PC-3 (cell line): ENCODE results near the gene TCN2. TPM values are rescaled to one million over a fixed set of nuclear protein-coding genes. Genes with fewer than 3 reads are reported as not detected.

Experiments used
- ATAC-seq: fragments of 200-7000 bp; cut with Tn5 transposase; 2 replicates; pipeline ENCODE4 v1.9.1; 2020; ENCODE audit warnings: mild to moderate bottlenecking, moderate library complexity
- BruUV-seq: library from RNA; stranded (reverse); fragments of 400-500 nt; replicated peaks from 2 replicates; lab custom pipeline; 2021; lab: Mats Ljungman, UMichigan
- CTCF ChIA-PET: fragments of 300-600 bp; sonication (Branson Sonifier 250); formaldehyde crosslinking; loops from one replicate; lab custom pipeline; 2022; ENCODE audit warnings: antibody characterized with exemption; lab: Charles Lee
- POLR2A ChIA-PET: fragments of 300-600 bp; sonication (Branson Sonifier 250); formaldehyde crosslinking; loops from one replicate; lab custom pipeline; 2022; ENCODE audit warnings: antibody characterized with exemption; ENCODE audit not compliant: unreplicated experiment; lab: Charles Lee
- DNase-seq: peaks from one replicate; pipeline ENCODE4 v3.0.0-alpha.2; 2015
- H2AFZ ChIP-seq: fragments of 300-600 bp; sonication (generic); 2 replicates; pipeline ENCODE4 v1.6.0; 2016; ENCODE audit warnings: antibody characterized with exemption, low read length
- H3F3A ChIP-seq: fragments of 300-600 bp; sonication (generic); one replicate; pipeline ENCODE4 v1.6.0; 2017; ENCODE audit warnings: antibody characterized with exemption, low read length, control low read depth, mild to moderate bottlenecking; ENCODE audit not compliant: unreplicated experiment
- H3K27ac ChIP-seq: fragments of 300-600 bp; sonication (generic); 2 replicates; pipeline ENCODE4 v1.5.1; 2016; ENCODE audit warnings: mild to moderate bottlenecking, low read length
- H3K27me3 ChIP-seq: fragments of 300-600 bp; sonication (generic); 2 replicates; pipeline ENCODE4 v1.6.1; 2016; ENCODE audit warnings: low read length, mixed read lengths
- H3K36me3 ChIP-seq: fragments of 300-600 bp; sonication (generic); 2 replicates; pipeline ENCODE4 v1.6.1; 2016; ENCODE audit warnings: low read depth, mixed run types, low read length, mixed read lengths
- H3K4me1 ChIP-seq: fragments of 300-600 bp; sonication (generic); 2 replicates; pipeline ENCODE4 v1.5.1; 2016; ENCODE audit warnings: low read length; ENCODE audit not compliant: insufficient read depth
- H3K4me2 ChIP-seq: fragments of 300-600 bp; sonication (generic); 2 replicates; pipeline ENCODE4 v1.6.0; 2016; ENCODE audit warnings: low read length
- H3K4me3 ChIP-seq: fragments of 300-600 bp; sonication (generic); 2 replicates; pipeline ENCODE4 v1.5.1; 2016; ENCODE audit warnings: mild to moderate bottlenecking, low read length, mixed read lengths
- H3K79me2 ChIP-seq: fragments of 300-600 bp; sonication (generic); 2 replicates; pipeline ENCODE4 v1.6.1; 2017; ENCODE audit warnings: low read length, mixed read lengths
- H3K9ac ChIP-seq: fragments of 300-600 bp; sonication (generic); 2 replicates; pipeline ENCODE4 v1.6.0; 2016; ENCODE audit warnings: mild to moderate bottlenecking, low read length
- H3K9me2 ChIP-seq: fragments of 300-600 bp; sonication (generic); replicated peaks from 2 replicates; pipeline ENCODE4 v1.6.1; 2016; ENCODE audit warnings: mixed run types, low read length, mixed read lengths
- H3K9me3 ChIP-seq: fragments of 300-600 bp; sonication (generic); 2 replicates; pipeline ENCODE4 v1.6.1; 2016; ENCODE audit warnings: low read length, mixed read lengths
- H4K20me1 ChIP-seq: fragments of 300-600 bp; sonication (generic); 2 replicates; pipeline ENCODE4 v1.6.1; 2016; ENCODE audit warnings: low read length, mixed read lengths
- CTCF ChIP-seq: fragments of 300-600 bp; sonication (generic); conservative IDR thresholded peaks from 2 replicates; pipeline ENCODE4 v1.5.1; 2017; ENCODE audit warnings: antibody characterized with exemption, low read depth, mild to moderate bottlenecking, low read length
- EZH2 ChIP-seq: fragments of 300-600 bp; sonication (generic); IDR thresholded peaks from one replicate; pipeline ENCODE4 v1.6.1; 2017; ENCODE audit warnings: antibody characterized with exemption, mild to moderate bottlenecking, low read length; ENCODE audit not compliant: unreplicated experiment
- EZH2phosphoT487 ChIP-seq: fragments of 300-600 bp; sonication (generic); IDR thresholded peaks from 2 replicates; pipeline ENCODE4 v1.6.1; 2018; ENCODE audit warnings: mild to moderate bottlenecking, antibody characterized with exemption, low read length, borderline replicate concordance
- intact Hi-C: fragments of 100-400 bp; cut with micrococcal nuclease; formaldehyde crosslinking; loops from 2 replicates; pipeline ENCODE4 v1.9.0; 2023
- total RNA-seq: library from RNA; depleted of rRNA; stranded (reverse); fragments of >200 nt; gene quantifications from 2 replicates; pipeline ENCODE4 v1.2.3, GENCODE V29; 2014

The TCN2 gene
- total RNA-seq, 1 experiment from 2014 or later, result 1.7 TPM

GRCh38 chr22:30586414-30586813, 20.6 kb upstream of the TCN2 start:
- Histone ChIP-seq H3K27me3 (no peaks in the 10 kb centered on the region), H3K36me3 (peaks cover 28% of the 10 kb centered on the region), H3K9me2 (no peaks in the 10 kb centered on the region), H3K9me3 (no peaks in the 10 kb centered on the region), H3K4me3 (no peak overlapping the region), H2AFZ (no peak overlapping the region), H3K4me1 (peaks cover 8% of the 10 kb centered on the region; the same call in 1 of the 2 replicates), H3K27ac (no peak overlapping the region), H3K79me2 (peaks cover 25% of the 10 kb centered on the region), H3K4me2 (no peak overlapping the region), H3F3A (no peaks in the 10 kb centered on the region), H3K9ac (no peak overlapping the region), H4K20me1 (no peaks in the 10 kb centered on the region)
- ChIA-PET CTCF (no interaction called here), POLR2A (no interaction called here)
- DNase-seq (no peak), ATAC-seq (no peak)
- BruUV-seq, result no TSS peak
- intact Hi-C loops, result no loop called here
- TF ChIP-seq EZH2phosphoT487 (no peak), EZH2 (no peak), CTCF (no peak)

- CTCF ChIA-PET, result no interaction called here
- ATAC-seq, result no peak
- peak overlapping the region; percentile 60 for H3K27ac ChIP-seq
Measured at GRCh38 chr22:30591191-30591587, 15.8 kb upstream of the TCN2 start.

More at GRCh38 chr22:30591191-30591587, 15.8 kb upstream of the TCN2 start:
- 0 out of 2 replicates have a peak, but pooled peaks cover 2% of the 10 kb centered on the region for H3K27me3 ChIP-seq
- H3K4me2 ChIP-seq, result peak overlapping the region; percentile 98
- H3K4me3 ChIP-seq, result peak overlapping the region; percentile 98
- H3K9ac ChIP-seq, result peak overlapping the region; percentile 99
- no peaks in the 10 kb centered on the region for H3K9me2 ChIP-seq
- H3K9me3 ChIP-seq, result no peaks in the 10 kb centered on the region
- H3K4me1 ChIP-seq, result peaks cover 8% of the 10 kb centered on the region; the same call in 1 of the 2 replicates
- intact Hi-C loops, result no loop called here
- no peaks in the 10 kb centered on the region for H3F3A ChIP-seq
- no peaks in the 10 kb centered on the region for H4K20me1 ChIP-seq
- TF ChIP-seq EZH2phosphoT487 (no peak), CTCF (no peak), EZH2 (no peak)
- H3K36me3 ChIP-seq, result peaks cover 18% of the 10 kb centered on the region
- POLR2A ChIA-PET, result no interaction called here
- peak overlapping the region; percentile 58 for H2AFZ ChIP-seq
- peaks cover 28% of the 10 kb centered on the region for H3K79me2 ChIP-seq
- DNase-seq, result no peak
- TSS peak; percentile 70 for BruUV-seq
